IMR-90 (cell line): ENCODE results near the gene F2RL3. TPM values are rescaled to one million over a fixed set of nuclear protein-coding genes. Genes with fewer than 3 reads are reported as not detected.

ENCODE experiments used
- ATAC-seq: fragments of 200-7000 bp; cut with Tn5 transposase; 2 replicates; pipeline ENCODE4 v1.9.1; 2020; ENCODE audit warnings: low read depth, mild to moderate bottlenecking, moderate library complexity
- BruUV-seq: library from RNA; stranded (reverse); fragments of 400-500 nt; replicated peaks from 2 replicates; lab custom pipeline; 2021; lab: Mats Ljungman, UMichigan
- CTCF ChIA-PET: fragments of 300-600 bp; formaldehyde crosslinking; extraction: SDS; loops from one replicate; lab custom pipeline; 2021; ENCODE audit warnings: antibody characterized with exemption; lab: Yijun Ruan, JAX
- POLR2A ChIA-PET: fragments of 300-600 bp; sonication (Branson Sonifier 250); formaldehyde crosslinking; loops from one replicate; lab custom pipeline; 2022; ENCODE audit warnings: antibody characterized with exemption; ENCODE audit not compliant: unreplicated experiment; lab: Charles Lee
- DNase-seq: peaks from one replicate; pipeline ENCODE4 v3.0.0; 2013
- H2AFZ ChIP-seq: replicated peaks from 2 replicates; pipeline ENCODE3; 2013; ENCODE audit warnings: low read length, mild to moderate bottlenecking; ENCODE audit not compliant: poor library complexity
- H2AK5ac ChIP-seq: 2 replicates; pipeline ENCODE4 v1.6.1; 2013; ENCODE audit warnings: low read depth, low read length, inconsistent platforms
- H2AK9ac ChIP-seq: replicated peaks from 2 replicates; pipeline ENCODE3; 2013; ENCODE audit warnings: mild to moderate bottlenecking, low read depth, low read length, moderate library complexity; ENCODE audit not compliant: poor library complexity
- H2BK120ac ChIP-seq: 2 replicates; pipeline ENCODE4 v1.6.1; 2013; ENCODE audit warnings: low read depth, low read length, inconsistent platforms
- H2BK15ac ChIP-seq: 3 replicates; pipeline ENCODE4 v1.6.1; 2013; ENCODE audit warnings: low read depth, low read length, inconsistent platforms
- H2BK20ac ChIP-seq: 2 replicates; pipeline ENCODE4 v1.6.1; 2013; ENCODE audit warnings: low read depth, mild to moderate bottlenecking, inconsistent platforms, low read length, moderate library complexity
- H2BK5ac ChIP-seq: 2 replicates; pipeline ENCODE4 v1.6.1; 2013; ENCODE audit warnings: mild to moderate bottlenecking, low read depth, low read length, inconsistent platforms; ENCODE audit not compliant: poor library complexity, severe bottlenecking
- H3K14ac ChIP-seq: replicated peaks from 2 replicates; pipeline ENCODE4 v1.6.1; 2013; ENCODE audit warnings: low read depth, low read length, inconsistent platforms
- H3K18ac ChIP-seq: 2 replicates; pipeline ENCODE4 v1.6.1; 2013; ENCODE audit warnings: low read depth, low read length, control low read depth
- H3K23ac ChIP-seq: 2 replicates; pipeline ENCODE4 v1.6.1; 2013; ENCODE audit warnings: low read depth, low read length, inconsistent platforms
- H3K27ac ChIP-seq: 2 replicates; pipeline ENCODE4 v1.5.1; 2013; ENCODE audit warnings: mild to moderate bottlenecking, control low read depth, low read length; ENCODE audit not compliant: insufficient read depth
- H3K27me3 ChIP-seq: 2 replicates; pipeline ENCODE4 v1.6.1; 2013; ENCODE audit warnings: low read length; ENCODE audit not compliant: control insufficient read depth, insufficient read depth
- H3K36me3 ChIP-seq: 2 replicates; pipeline ENCODE4 v1.6.1; 2013; ENCODE audit warnings: low read length, mixed read lengths; ENCODE audit not compliant: control insufficient read depth, insufficient read depth
- H3K4ac ChIP-seq: 2 replicates; pipeline ENCODE4 v1.6.1; 2013; ENCODE audit warnings: low read depth, low read length, inconsistent platforms
- H3K4me1 ChIP-seq: 2 replicates; pipeline ENCODE4 v1.6.1; 2013; ENCODE audit warnings: low read length, mixed read lengths; ENCODE audit not compliant: control insufficient read depth, insufficient read depth
- H3K4me2 ChIP-seq: 2 replicates; pipeline ENCODE4 v1.6.1; 2013; ENCODE audit warnings: low read depth, mild to moderate bottlenecking, control low read depth, low read length, moderate library complexity
- H3K4me3 ChIP-seq: 2 replicates; pipeline ENCODE4 v1.5.1; 2013; ENCODE audit warnings: low read depth, mild to moderate bottlenecking, control low read depth, low read length, moderate library complexity; ENCODE audit not compliant: insufficient read depth
- H3K56ac ChIP-seq: 2 replicates; pipeline ENCODE4 v1.6.1; 2013; ENCODE audit warnings: low read length, inconsistent platforms; ENCODE audit not compliant: insufficient read depth; ENCODE audit errors: extremely low read depth
- H3K79me1 ChIP-seq, 2 experiments: 2 replicates each; pipeline ENCODE4 v1.6.1; 2013; ENCODE audit warnings: low read length in 2 of 2, inconsistent platforms in 1 of 2, low read depth in 1 of 2
- H3K9ac ChIP-seq: 2 replicates; pipeline ENCODE4 v1.6.1; 2013; ENCODE audit warnings: low read depth, low read length, control low read depth
- H3K9me1 ChIP-seq: 2 replicates; pipeline ENCODE4 v1.6.1; 2013; ENCODE audit warnings: low read length, inconsistent platforms; ENCODE audit not compliant: insufficient read depth
- H3K9me3 ChIP-seq: 2 replicates; pipeline ENCODE4 v1.6.1; 2013; ENCODE audit warnings: low read length; ENCODE audit not compliant: control insufficient read depth, insufficient read depth
- H4K20me1 ChIP-seq: 2 replicates; pipeline ENCODE4 v1.6.1; 2013; ENCODE audit warnings: low read length, inconsistent platforms; ENCODE audit not compliant: insufficient read depth
- H4K5ac ChIP-seq: 2 replicates; pipeline ENCODE4 v1.6.1; 2013; ENCODE audit warnings: mild to moderate bottlenecking, low read depth, low read length, control low read depth
- H4K8ac ChIP-seq, 2 experiments: 2 replicates each; pipeline ENCODE4 v1.6.1; 2013; ENCODE audit warnings: low read depth in 2 of 2, low read length in 2 of 2, control low read depth in 1 of 2, inconsistent platforms in 1 of 2
- H4K91ac ChIP-seq: 2 replicates; pipeline ENCODE4 v1.6.1; 2013; ENCODE audit warnings: low read depth, low read length, inconsistent platforms; ENCODE audit not compliant: insufficient read depth
- CEBPB ChIP-seq: IDR thresholded peaks from 2 replicates; pipeline ENCODE4 v1.6.1; 2012; ENCODE audit warnings: low read depth, low read length, improper control_type of control experiment
- CHD1 ChIP-seq: IDR thresholded peaks from 2 replicates; pipeline ENCODE4 v1.6.1; 2012; ENCODE audit warnings: low read depth, low read length, improper control_type of control experiment
- CTCF ChIP-seq: conservative IDR thresholded peaks from 2 replicates; pipeline ENCODE4 v1.5.1; 2012; ENCODE audit warnings: mild to moderate bottlenecking, low read depth, low read length, improper control_type of control experiment
- ELK1 ChIP-seq: fragments of 150-350 bp; IDR thresholded peaks from 2 replicates; pipeline ENCODE4 v1.6.1; 2016; ENCODE audit warnings: low read depth, mild to moderate bottlenecking, low read length, moderate library complexity, borderline replicate concordance
- MAFK ChIP-seq: IDR thresholded peaks from 2 replicates; pipeline ENCODE4 v1.6.1; 2012; ENCODE audit warnings: low read depth, low read length, improper control_type of control experiment
- MAZ ChIP-seq: IDR thresholded peaks from 2 replicates; pipeline ENCODE4 v1.6.1; 2012; ENCODE audit warnings: low read depth, mild to moderate bottlenecking, low read length, improper control_type of control experiment, moderate library complexity, borderline replicate concordance
- NFE2L2 ChIP-seq: fragments of 150-350 bp; IDR thresholded peaks from 2 replicates; pipeline ENCODE4 v1.6.1; 2016; ENCODE audit warnings: low read depth, mild to moderate bottlenecking, low read length
- POLR2A ChIP-seq: IDR thresholded peaks from 2 replicates; pipeline ENCODE4 v1.6.1; 2012; ENCODE audit warnings: mild to moderate bottlenecking, low read depth, low read length
- RAD21 ChIP-seq: IDR thresholded peaks from 2 replicates; pipeline ENCODE4 v1.6.1; 2012; ENCODE audit warnings: low read length, improper control_type of control experiment
- RCOR1 ChIP-seq: IDR thresholded peaks from 2 replicates; pipeline ENCODE4 v1.6.1; 2012; ENCODE audit warnings: mild to moderate bottlenecking, low read length, improper control_type of control experiment; ENCODE audit not compliant: insufficient replicate concordance
- RFX5 ChIP-seq: IDR thresholded peaks from 2 replicates; pipeline ENCODE4 v1.8.0; 2012; ENCODE audit warnings: low read depth, mild to moderate bottlenecking, low read length, moderate library complexity
- SMC3 ChIP-seq: fragments of 150-350 bp; IDR thresholded peaks from 2 replicates; pipeline ENCODE4 v1.6.1; 2016; ENCODE audit warnings: low read depth, mild to moderate bottlenecking, antibody characterized with exemption, low read length, moderate library complexity
- USF2 ChIP-seq: fragments of 150-350 bp; IDR thresholded peaks from 2 replicates; pipeline ENCODE4 v1.6.1; 2017; ENCODE audit warnings: mild to moderate bottlenecking, antibody characterized with exemption, low read length, low read depth
- WGBS, 2 experiments: methylation state at CpG; one replicate each; pipeline versions ENCODE4 v1.1.5 to v1.1.7; 2013; ENCODE audit warnings: missing lambda C conversion rate in 2 of 2; ENCODE audit not compliant: insufficient read length in 1 of 2; ENCODE audit errors: extremely low coverage in 2 of 2; 5-methylcytosine and 5-hydroxymethylcytosine counted together
- dilution Hi-C: fragments of 300-500 bp; cut with HindIII; formaldehyde crosslinking; loops from one replicate; pipeline ENCODE4 v1.14.3; 2018; ENCODE audit warnings: low sequenced_read_pairs; ENCODE audit not compliant: unreplicated experiment
- in situ Hi-C: fragments of 300-500 bp; cut with MboI; formaldehyde crosslinking; loops from 3 replicates; pipeline ENCODE4 v1.14.3; 2019; ENCODE audit warnings: low sequenced_read_pairs, inconsistent platforms, mixed read lengths
- intact Hi-C: fragments of 100-400 bp; cut with micrococcal nuclease; formaldehyde crosslinking; loops from 2 replicates; pipeline ENCODE4 v1.10.0; 2022
- polyA plus RNA-seq, 3 experiments: library from polyadenylated mRNA; depleted of rRNA; stranded (reverse); fragments of >200 nt; gene quantifications; 2 replicates each; pipeline ENCODE4 v1.2.3, GENCODE V29; 2012; ENCODE audit warnings: low replicate concordance in 1 of 3
- total RNA-seq: library from RNA; depleted of rRNA; stranded (reverse); fragments of >200 nt; gene quantifications from 2 replicates; pipeline ENCODE4 v1.2.3, GENCODE V29; 2012

Gene F2RL3
- total and polyA plus RNA-seq, 2 of the 4 experiments (the other 2 are of a cell fraction): 0.03 TPM; not detected in 1

- no peak overlapping the region for H2BK15ac ChIP-seq
- no peak overlapping the region for H2BK20ac ChIP-seq
- no peak for ATAC-seq
- H4K8ac ChIP-seq: no peak overlapping the region
- TF ChIP-seq SMC3: no peak
- TF ChIP-seq ELK1: no peak
- TF ChIP-seq USF2: no peak
- no peak for TF ChIP-seq NFE2L2
- no peak for TF ChIP-seq MAZ
- TF ChIP-seq CEBPB: no peak
- no peak for TF ChIP-seq RFX5
- no peak for TF ChIP-seq RAD21
- TF ChIP-seq POLR2A: no peak
- TF ChIP-seq CTCF: no peak
- TF ChIP-seq MAFK: no peak
- TF ChIP-seq CHD1: no peak
- no peak for TF ChIP-seq RCOR1
- no peak for DNase-seq
- no CpG with 5 or more reads among the region's 24 CpGs for WGBS, 2 experiments
- H4K5ac ChIP-seq: no peak overlapping the region
- CTCF ChIA-PET: no interaction called here
- H3K27ac ChIP-seq: no peak overlapping the region
- no peaks in the 10 kb centered on the region for H3K9me3 ChIP-seq
- no peak overlapping the region for H2BK120ac ChIP-seq
- no peak overlapping the region for H4K91ac ChIP-seq
- H2AK9ac ChIP-seq: no peak overlapping the region
- peaks cover 3% of the 10 kb centered on the region; the same call in 1 of the 2 replicates for H3K27me3 ChIP-seq
- H2AK5ac ChIP-seq: no peak overlapping the region; the same call in 1 of the 2 replicates
- no peak overlapping the region for H3K56ac ChIP-seq
- no peaks in the 10 kb centered on the region for H4K20me1 ChIP-seq
- no peak overlapping the region for H3K14ac ChIP-seq
- BruUV-seq: no TSS peak
- H3K4me3 ChIP-seq: no peak overlapping the region
- H3K36me3 ChIP-seq: no peaks in the 10 kb centered on the region
- H3K23ac ChIP-seq: no peak overlapping the region
- POLR2A ChIA-PET: no interaction called here
- intact Hi-C loops (no loop called here), dilution Hi-C loops (no loop called here), in situ Hi-C loops (no loop called here)
- no peak overlapping the region for H3K4ac ChIP-seq
- no peaks in the 10 kb centered on the region for H3K79me1 ChIP-seq
- H3K4me2 ChIP-seq: no peak overlapping the region
- H3K4me1 ChIP-seq: no peaks in the 10 kb centered on the region
- H3K9ac ChIP-seq: no peak overlapping the region
- no peak overlapping the region for H2AFZ ChIP-seq
- H3K18ac ChIP-seq: no peak overlapping the region
- H2BK5ac ChIP-seq: no peak overlapping the region
- H3K9me1 ChIP-seq: no peaks in the 10 kb centered on the region
Measured at GRCh38 chr19:16890461-16891184, 1.8 kb downstream of the F2RL3 start.
